Stimulated activated CD8-positive, alpha-beta memory T cell treated with anti-CD3 and anti-CD28 coated beads, Interleukin-15, amount 100 ng/mL, for 1 hour (primary cell): Measurements from ENCODE around the gene WDR55.
"Not testable (repeated sequence)": the region's sequence is repeated elsewhere in the genome, so short reads cannot be mapped to it uniquely, and the experiment has no call there.

Source experiments
- DNase-seq: peaks from one replicate; pipeline ENCODE4 v3.0.0-alpha.2; 2020; ENCODE audit warnings: low read depth

WDR55 gene

DNA sequence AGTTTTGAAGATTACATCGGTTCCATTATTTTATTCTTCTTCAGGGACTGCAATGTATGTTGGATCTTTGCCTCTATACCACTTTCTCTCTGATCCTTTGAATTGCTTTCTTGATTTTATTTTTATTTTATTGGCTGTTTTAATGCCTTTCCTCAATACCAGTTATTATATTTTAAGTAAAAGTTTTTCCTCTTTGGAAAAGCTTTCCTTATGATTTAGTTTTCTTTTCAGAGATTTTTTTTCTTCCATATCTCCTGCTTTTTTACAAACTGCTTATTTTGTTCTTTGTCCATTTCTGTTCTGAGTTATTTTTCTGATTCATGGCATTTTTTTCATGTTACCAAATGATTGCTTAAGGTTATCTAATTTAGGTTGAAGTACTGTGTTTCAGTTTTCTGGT is 47.1 kb downstream of the WDR55 start:
- no peak for DNase-seq

DNA sequence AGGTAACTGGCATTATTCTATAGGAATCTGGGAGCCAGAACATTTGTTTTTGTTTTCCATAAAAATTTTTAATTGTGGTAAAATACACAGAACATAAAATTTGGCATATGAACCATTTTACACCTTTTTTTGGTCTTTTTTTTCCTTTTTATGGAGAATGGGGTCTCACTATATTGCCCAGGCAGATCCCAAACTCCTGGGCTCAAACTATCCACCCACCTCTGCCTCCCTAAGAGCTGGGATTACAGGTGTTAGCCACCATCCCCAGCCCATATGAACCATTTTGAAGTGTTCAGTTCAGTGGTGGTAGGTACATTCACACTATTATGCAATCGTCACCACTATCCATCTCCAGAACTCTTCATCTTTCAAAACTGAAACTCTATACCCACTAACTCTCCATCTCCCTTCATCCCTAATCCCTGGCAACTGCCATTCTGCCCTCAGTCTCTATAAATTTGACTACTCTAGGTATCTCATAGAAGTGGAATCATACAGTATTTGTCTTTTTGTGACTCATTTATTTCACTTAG is 48.9 kb downstream of the WDR55 start:
- DNase-seq: no peak

DNA sequence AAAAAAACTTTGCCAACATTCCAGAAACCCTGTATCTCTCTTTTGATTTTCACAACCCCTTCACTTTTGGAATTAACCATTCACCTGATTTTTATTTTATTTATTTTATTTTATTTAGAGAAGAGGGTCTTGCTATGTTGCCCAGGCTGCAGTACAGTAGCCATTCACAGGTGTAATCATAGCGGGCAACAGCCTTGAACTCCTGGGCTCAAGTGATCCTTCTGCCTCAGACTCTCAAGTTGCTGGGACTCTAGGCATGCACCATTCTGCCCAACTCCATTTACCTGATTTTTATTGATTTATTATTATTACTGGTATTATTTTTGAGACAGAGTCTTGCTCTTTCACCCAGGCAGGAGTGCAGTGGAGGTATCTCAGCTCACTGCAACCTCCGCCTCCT is 51.5 kb downstream of the WDR55 start:
- not testable (repeated sequence) for DNase-seq

DNA sequence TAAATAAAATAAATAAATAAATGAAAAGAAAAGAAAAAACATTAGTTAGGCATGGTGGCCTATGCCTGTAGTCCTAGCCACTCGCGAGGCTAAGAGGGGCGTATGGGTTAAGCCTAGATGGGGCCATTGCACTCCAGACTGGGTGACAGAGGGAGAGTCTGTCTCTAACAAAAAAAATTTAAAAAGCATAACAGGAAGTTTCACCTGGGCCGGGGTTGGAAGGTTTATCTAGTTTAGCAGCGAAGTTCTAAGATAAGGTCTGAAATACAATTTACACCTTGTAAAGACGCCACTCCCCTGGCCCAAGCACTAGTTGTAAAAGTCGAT is 53.5 kb downstream of the WDR55 start:
- no peak for DNase-seq

DNA sequence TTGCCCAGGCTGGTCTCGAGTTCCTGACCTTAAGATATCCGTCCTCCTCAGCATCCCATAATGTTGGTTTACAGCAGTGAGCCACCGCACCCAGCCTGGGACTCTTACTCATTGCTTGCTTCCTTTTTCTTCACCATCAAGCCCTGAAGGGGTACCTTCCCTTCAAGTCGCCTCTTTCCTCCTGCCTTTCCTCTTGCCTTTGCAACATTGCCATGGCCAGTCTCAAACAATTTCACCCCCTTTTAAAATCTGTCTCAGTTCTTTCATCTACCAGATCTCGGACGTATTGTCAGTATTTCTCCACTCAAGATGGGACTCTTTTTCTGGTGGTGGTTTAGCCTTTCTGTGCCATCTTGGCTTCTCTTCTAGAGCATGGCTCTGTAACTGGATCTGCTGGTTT is 56.0 kb downstream of the WDR55 start:
- DNase-seq: not testable (repeated sequence)

DNA sequence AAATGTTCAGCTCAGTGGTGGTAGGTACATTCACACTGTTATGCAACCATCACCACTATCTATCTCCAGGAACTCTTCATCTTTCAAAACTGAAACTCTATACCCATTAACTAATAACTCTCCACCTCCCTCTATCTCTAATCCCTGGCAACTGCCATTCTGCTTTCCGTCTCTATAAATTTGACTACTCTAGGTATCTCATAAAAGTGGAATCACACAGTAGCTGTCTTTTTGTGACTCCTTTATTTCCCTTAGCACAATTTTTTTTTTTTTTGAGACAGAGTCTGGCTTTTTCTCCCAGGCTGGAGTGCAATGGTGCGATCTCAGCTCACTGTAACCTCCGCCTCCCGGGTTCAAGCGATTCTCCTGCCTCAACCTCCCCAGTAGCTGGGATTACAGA is 56.7 kb downstream of the WDR55 start:
- not testable (repeated sequence) for DNase-seq
